Stimulated activated effector memory CD8-positive, alpha-beta T cell treated with anti-CD3 and anti-CD28 coated beads, Interleukin-12 subunit alpha, Interleukin-12 subunit beta, amount 100 ng/mL, for 72 hours (primary cell): ENCODE measurements around the gene RET.

Experiments used
- ATAC-seq: fragments of 150-1000 bp; cut with Tn5 transposase; 2 replicates; pipeline ENCODE4 v1.10.0; 2021
- DNase-seq, 2 donors: peaks; one replicate each; pipeline ENCODE4 v3.0.0; 2021 to 2022; ENCODE audit warnings: low spot score in 2 of 2
- H3K27ac Mint-ChIP-seq: one replicate; pipeline ENCODE4 v1.8.0; 2022; ENCODE audit warnings: mild to moderate bottlenecking, mixed read lengths
- H3K36me3 Mint-ChIP-seq: one replicate; pipeline ENCODE4 v1.8.0; 2022; ENCODE audit warnings: mild to moderate bottlenecking, mixed read lengths
- H3K4me1 Mint-ChIP-seq: one replicate; pipeline ENCODE4 v1.8.0; 2022; ENCODE audit warnings: mixed read lengths
- H3K4me3 Mint-ChIP-seq: one replicate; pipeline ENCODE4 v1.8.0; 2022; ENCODE audit warnings: mild to moderate bottlenecking, mixed read lengths
- H3K9me3 Mint-ChIP-seq: one replicate; pipeline ENCODE4 v1.8.0; 2022; ENCODE audit warnings: mixed read lengths

Gene RET

DNA sequence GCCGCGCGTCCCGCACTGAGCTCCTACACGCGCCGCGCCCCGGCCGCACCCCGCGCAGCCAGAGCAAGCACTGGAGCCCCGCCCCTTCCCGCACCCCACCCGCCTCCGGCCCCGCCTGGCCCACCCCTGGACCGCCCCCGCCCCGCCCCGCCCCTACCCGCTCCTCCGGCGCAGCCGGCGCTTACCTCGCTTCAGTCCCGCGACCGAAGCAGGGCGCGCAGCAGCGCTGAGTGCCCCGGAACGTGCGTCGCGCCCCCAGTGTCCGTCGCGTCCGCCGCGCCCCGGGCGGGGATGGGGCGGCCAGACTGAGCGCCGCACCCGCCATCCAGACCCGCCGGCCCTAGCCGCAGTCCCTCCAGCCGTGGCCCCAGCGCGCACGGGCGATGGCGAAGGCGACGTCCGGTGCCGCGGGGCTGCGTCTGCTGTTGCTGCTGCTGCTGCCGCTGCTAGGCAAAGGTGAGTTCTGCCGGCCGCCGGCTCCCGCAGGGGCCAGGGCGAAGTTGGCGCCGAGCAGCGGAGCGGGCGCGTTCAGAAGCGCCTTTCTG is at the start of gene RET:
Gene RET, plus strand, starts transcription at position 194 of the 545 bp plus-strand sequence. Its CDS starts 190 bp downstream, at position 384.
- peak in 1 of 2 donors; percentile 54 for DNase-seq

DNA sequence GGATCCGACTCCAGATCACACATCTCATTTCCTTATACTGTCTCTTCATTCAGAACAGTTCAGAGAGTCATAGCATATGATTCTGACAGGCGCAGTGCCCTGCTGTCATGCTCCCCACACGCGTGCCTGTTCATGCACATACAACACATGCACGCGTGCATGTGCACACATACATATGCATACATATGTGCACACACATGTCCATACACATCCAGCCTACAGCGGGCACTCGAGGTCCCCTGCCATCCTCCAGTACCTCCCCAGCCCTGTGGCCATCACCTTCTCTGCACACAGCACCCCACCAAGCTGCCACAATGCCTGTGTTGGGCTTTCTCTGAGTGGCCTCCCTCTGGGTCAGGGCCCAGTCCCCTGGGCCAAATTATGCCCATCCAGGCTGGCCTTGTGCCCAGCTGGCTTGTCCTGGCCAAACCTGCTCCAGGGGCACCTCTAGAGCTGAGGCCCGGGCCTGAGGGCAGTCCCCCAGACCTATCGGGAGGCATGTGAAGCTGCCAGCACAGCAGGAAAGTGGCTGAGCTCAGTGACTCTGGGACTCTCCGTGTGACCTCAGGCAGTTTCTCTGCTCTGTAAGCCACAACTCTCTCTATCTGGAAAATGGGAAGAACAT is 49.4 kb upstream of the RET start:
- H3K9me3 Mint-ChIP-seq: peaks cover 2% of the 10 kb centered on the region
- no peak overlapping the region for H3K4me3 Mint-ChIP-seq
- DNase-seq: no peak
- no peaks in the 10 kb centered on the region for H3K4me1 Mint-ChIP-seq
- no peak for ATAC-seq
- H3K27ac Mint-ChIP-seq: no peak overlapping the region
- H3K36me3 Mint-ChIP-seq: no peaks in the 10 kb centered on the region

More for the DNA sequence above, at the start of gene RET:
- Mint-ChIP-seq H3K36me3 (no peaks in the 10 kb centered on the region), H3K27ac (no peak within 1 kb of the TSS), H3K4me1 (peaks cover 8% of the 10 kb centered on the region), H3K4me3 (peak within 1 kb of the TSS; percentile 49), H3K9me3 (no peaks in the 10 kb centered on the region)
- ATAC-seq: peak; percentile 36

DNA sequence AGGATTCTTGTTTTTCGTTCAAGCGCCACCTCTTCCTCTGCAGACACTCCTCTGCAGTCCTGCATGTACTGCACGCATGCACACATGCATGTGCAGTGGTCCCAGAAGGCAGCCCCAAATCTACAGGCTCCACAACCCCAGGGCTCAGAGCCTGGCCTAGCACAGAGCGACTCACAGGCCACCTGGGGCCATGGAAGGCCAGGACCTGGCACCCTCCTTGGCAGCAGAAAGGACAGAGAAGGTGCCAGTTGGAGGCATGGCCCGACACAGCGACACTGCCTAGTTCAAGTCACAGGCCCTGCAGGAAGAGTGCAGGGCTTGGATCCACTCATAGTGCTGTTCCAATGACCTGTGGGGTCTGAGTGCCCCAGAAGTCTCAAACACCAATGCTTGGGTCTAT is 48.7 kb upstream of the RET start:
- Mint-ChIP-seq H3K4me1 (no peaks in the 10 kb centered on the region), H3K9me3 (peaks cover 6% of the 10 kb centered on the region), H3K27ac (no peak overlapping the region), H3K36me3 (no peaks in the 10 kb centered on the region), H3K4me3 (no peak overlapping the region)
- no peak for ATAC-seq
- DNase-seq: no peak

DNA sequence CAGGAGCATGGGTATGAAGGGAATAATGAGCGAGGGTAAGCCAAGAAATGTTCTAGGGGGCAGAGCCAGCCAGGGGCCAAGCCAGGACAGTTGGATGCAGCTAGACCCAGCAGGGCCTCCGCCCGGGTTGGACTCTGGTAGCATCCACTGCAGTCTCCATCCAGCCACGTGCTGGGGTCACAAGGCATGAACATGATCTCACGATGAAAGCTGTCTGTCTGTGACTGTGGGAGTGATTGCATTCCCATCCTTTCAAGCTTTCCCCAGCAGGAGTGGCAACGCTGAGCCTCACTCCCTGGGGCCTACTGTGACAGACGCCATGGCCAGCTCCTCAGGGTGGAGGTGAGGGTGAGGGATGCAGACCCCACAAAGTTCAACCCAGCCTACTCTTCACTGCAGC is 47.8 kb upstream of the RET start:
- Mint-ChIP-seq H3K36me3 (no peaks in the 10 kb centered on the region), H3K4me1 (no peaks in the 10 kb centered on the region), H3K27ac (no peak overlapping the region), H3K4me3 (no peak overlapping the region), H3K9me3 (peaks cover 6% of the 10 kb centered on the region)
- DNase-seq: no peak
- no peak for ATAC-seq

DNA sequence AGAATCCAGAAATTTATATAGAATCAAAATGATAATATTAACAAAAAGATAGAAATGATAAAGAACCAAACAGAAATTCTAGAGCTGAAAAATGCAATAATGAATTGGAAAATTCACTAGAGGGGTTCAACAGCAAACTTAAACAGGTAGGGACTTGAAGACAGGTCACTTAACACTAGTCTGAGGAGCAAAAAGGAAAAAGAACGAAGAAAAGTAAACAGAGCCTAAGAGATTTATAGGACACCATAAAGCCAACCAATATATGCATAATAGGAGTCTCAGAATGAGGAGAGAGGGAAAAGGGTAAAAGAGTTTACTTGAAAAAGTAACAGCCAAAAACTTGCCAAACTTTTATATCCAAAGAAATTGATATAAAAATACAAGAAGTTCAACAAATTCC is 44.3 kb upstream of the RET start:
- no peaks in the 10 kb centered on the region for H3K4me1 Mint-ChIP-seq
- H3K36me3 Mint-ChIP-seq: no peaks in the 10 kb centered on the region
- H3K4me3 Mint-ChIP-seq: no peak overlapping the region
- DNase-seq: no peak
- peaks cover 6% of the 10 kb centered on the region for H3K9me3 Mint-ChIP-seq
- H3K27ac Mint-ChIP-seq: no peak overlapping the region
- no peak for ATAC-seq

DNA sequence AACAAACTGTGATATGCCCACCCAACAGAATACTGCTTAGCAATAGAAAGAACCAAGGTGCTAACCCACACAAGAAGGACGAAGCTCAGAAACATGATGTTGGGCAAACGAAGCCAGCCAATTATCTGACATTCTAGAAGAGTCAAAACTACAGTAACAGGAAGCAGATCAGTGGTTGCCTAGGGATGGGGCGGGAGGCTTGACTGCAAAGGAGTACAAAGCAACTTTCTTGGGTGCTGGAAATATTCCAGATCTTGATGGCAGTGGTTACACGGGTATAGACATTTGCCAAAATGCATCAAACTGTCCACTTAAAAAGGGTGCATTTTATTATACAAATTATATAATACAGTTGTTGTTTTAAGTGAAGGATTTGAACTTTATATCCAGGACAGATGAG is 41.1 kb upstream of the RET start:
- H3K36me3 Mint-ChIP-seq: no peaks in the 10 kb centered on the region
- H3K4me3 Mint-ChIP-seq: no peak overlapping the region
- no peak for DNase-seq
- no peaks in the 10 kb centered on the region for H3K4me1 Mint-ChIP-seq
- peaks cover 6% of the 10 kb centered on the region for H3K9me3 Mint-ChIP-seq
- H3K27ac Mint-ChIP-seq: no peak overlapping the region
- no peak for ATAC-seq

DNA sequence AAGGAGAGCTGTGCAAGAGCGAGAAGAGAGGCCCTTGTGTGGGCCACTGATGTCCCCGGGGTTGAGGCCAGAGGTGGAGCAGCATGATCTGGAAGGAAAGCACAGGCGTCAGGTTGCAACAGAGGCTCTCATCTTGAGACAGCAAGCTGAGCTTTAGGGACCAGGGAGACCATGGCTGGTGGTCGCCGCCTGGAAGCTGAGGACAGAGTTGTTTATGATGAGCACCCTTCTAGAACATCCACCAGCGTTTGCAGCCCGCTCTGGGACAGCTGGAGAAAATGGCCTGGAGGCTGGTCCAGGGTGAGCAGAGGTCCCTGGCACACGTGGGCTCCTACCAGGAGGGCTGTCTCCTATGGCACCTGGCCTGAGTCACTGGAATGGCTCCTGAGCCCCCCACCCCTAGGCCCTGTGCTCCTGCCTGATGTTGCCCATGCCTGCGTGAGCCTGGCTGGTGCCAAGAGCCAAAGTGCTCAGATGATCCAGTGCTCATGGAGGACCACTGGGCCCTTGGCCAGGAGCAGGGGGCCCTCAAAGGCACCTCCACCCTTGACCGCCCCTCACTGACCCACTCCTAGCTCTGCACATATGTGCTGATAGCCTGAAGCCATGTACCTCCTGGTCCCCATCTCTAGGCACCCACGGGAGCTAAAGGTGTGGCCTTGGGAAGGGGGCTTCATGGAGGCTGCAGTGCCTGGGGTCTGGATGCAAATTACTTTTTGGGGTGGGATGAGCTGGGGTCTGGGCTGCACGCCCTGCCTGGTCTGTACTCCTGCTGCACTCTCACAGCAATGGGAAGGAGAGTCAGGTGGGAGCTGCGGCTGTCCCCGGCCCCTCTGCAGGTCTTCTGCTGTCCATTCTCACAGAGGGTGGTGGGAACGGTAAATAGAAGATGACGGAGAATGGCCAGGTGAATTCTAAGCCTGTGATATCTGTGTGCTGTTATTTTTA is 40.1 kb upstream of the RET start:
- Mint-ChIP-seq H3K36me3 (no peaks in the 10 kb centered on the region), H3K4me3 (no peak overlapping the region), H3K4me1 (no peaks in the 10 kb centered on the region), H3K9me3 (peaks cover 6% of the 10 kb centered on the region), H3K27ac (no peak overlapping the region)
- DNase-seq (no peak), ATAC-seq (no peak)

DNA sequence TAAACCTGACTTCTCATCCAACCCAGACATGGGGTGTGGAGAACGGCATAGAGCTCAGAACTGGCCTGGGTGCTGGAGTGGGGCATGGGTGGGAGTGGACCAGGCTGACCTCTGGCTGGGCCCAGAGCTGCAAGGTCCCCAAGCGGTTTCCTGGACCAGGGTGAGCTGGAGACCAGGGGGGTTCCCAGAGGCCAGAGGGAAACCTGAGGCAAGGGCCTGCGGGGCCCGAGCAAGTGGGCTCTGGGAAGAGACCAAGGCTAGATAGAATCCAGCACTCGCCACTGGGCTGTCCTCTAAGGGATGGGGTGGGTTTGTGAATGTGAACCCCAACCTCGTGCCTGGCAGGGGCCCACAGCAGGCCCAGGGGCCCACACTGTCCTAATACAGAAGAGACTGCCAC is 39.4 kb upstream of the RET start:
- Mint-ChIP-seq H3K27ac (no peak overlapping the region), H3K4me1 (no peaks in the 10 kb centered on the region), H3K36me3 (no peaks in the 10 kb centered on the region), H3K9me3 (peaks cover 4% of the 10 kb centered on the region), H3K4me3 (no peak overlapping the region)
- DNase-seq (no peak), ATAC-seq (no peak)

DNA sequence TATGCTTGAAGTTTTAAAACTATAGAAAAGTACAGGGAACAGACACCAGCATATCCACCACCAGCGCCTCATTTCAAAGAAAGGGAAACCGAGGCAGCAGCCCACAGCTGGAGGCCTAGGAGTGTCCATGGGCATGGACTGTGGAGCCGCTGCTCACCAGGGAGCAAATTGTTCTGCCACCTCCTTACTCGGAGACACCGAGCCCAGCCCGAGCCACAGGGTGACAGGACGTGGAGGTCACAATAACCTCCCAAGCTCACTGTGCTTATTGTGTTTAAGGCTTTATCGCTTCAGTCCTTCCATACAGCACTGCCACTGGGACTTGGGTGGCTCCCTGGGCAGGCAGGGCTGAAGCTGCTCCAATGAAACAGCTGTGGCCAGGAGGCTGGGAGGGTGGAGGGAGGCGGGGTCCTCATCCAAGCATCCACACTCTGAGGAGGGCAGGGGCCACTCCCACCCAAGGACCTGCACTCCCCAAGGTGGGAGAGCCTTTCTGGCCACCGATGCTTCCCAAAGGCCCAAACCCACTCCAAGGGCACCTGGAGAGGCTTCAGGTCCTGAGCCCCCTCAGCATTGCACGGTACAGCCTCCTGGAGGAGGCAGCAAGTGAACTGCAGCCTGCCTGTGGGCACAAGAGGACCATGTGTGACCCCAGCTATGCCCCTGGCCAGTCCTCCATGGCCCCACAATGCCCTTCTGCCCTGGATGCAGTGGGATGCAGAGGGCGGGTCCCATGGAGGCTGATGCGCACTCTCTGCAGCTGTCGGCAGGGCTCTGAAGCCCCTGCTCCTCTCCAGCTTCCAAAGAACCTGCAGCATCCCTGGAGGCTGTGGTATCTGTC is 38.7 kb upstream of the RET start:
- no peaks in the 10 kb centered on the region for H3K4me1 Mint-ChIP-seq
- H3K27ac Mint-ChIP-seq: no peak overlapping the region
- no peak overlapping the region for H3K4me3 Mint-ChIP-seq
- no peaks in the 10 kb centered on the region for H3K36me3 Mint-ChIP-seq
- H3K9me3 Mint-ChIP-seq: no peaks in the 10 kb centered on the region
- ATAC-seq (no peak), DNase-seq (peak in 1 of 2 donors; percentile 33)

DNA sequence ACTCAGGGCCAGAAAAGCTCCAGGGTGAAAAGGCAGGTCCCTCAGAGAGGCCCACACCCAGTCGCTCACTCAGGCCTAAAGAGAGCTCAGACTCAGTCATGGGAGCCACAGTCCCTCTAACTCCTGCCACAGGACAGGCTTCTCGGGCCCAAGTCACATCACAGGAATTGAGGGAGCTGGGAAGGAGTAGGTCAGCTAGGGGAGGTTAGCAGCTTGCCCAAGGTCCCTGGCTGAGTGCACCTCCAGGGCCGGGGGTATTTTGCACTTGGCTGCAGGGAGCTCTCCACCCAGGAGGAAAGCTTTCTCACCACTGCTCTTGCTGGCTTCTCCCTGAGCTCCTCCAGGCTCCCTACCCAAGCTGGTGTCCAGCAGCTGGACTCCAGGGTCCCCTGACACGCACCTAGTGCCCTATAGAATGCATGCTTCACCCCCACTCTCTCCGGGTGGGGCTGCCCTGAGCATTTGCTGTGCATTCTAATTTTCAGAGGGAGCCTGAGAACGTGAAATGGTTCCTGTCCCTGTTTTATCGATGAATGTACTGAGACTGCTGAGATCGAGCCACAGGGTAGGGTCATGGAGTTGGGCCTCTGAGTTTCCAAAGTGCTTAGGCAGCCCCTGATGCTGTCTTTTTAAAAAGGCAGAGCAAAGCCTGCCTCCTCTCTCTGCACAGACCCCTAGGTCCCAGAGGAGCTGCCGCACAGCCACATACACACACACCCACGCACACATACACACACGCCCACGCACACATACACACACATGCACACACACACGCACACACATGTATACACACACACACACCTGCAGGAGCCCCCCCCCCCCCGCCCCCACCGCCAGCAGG is 37.9 kb upstream of the RET start:
- Mint-ChIP-seq H3K4me3 (no peak overlapping the region), H3K36me3 (no peaks in the 10 kb centered on the region), H3K4me1 (no peaks in the 10 kb centered on the region), H3K27ac (no peak overlapping the region), H3K9me3 (no peaks in the 10 kb centered on the region)
- DNase-seq (no peak), ATAC-seq (no peak)

DNA sequence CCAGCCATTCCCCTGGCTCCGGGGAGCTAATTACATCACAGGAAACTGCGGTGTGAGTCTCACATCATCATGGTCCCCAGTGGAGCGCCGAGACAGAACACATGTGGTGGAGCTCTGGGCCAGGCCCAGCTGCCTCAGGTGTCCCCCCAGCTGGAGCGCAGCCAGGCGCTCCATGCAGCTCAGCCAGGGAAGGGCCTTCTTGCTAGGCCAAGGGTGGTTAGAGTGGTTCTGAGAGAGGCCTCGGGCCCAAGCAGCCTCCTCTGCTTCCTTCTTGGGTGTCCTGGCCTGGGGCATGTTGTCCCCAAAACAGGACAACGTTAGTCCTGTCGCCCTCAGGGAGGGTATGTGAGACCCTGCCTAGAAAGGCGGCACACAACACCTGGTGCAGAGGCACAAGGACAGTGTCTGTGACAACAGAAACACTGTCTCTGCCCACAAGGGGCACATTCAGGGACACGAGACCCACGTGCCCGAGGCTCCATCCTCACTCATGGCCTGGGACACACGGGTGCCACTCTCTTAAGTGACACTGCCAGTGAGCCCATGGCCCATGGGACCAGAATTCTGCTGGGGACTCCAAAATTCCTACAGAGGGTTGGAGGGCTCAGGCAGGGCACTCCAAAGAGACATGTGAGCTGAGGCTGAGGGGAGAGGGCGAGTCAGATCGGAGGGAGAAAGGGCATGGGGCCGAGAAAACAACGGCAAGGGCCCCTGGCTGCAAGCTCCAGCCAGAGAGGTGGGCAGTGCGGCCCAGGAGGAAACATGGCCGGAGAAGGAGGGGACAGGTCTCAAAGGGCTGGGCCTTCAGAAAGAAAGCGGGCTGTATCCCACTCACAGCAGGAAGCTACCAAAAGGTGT is 37.0 kb upstream of the RET start:
- Mint-ChIP-seq H3K9me3 (no peaks in the 10 kb centered on the region), H3K4me3 (no peak overlapping the region), H3K36me3 (no peaks in the 10 kb centered on the region), H3K27ac (no peak overlapping the region), H3K4me1 (no peaks in the 10 kb centered on the region)
- DNase-seq: no peak
- ATAC-seq: no peak

DNA sequence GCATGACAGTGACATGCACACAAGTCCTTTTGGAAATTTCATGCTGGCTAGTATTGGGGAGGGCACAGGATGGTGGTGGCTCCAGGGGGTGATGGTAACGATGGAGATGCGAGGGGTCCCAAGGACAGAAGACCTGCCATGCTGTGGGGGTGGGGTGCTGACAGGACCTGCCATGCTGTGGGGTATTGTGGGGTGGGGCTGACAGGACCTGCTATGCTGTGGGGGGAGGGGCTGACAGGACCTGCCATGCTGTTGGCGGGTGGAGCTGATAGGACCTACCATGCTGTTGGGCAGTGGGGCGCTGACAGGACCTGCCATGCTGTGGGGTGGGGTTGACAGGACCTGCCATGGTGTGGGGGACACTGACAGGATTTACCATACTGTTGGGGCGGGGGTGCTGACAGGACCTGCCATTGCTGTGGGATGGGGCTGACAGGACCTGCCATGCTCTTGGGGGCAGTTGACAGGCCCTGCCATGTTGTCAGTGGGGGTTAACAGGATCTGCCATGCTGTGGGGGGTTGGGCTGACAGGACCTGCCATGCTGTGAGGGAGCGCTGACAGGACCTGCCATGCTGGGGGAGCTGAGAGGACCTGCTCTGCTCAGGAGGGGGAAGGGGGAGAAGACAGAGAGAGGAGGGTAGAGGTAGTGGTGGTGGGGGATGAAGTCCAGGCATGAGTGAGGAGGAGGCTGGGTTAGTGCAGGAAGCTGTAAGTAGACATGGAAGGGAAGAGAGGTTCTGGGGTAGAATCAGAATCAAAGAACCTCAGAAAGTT is 36.2 kb upstream of the RET start:
- H3K4me3 Mint-ChIP-seq: no peak overlapping the region
- no peak overlapping the region for H3K27ac Mint-ChIP-seq
- no peaks in the 10 kb centered on the region for H3K9me3 Mint-ChIP-seq
- DNase-seq: no peak
- no peaks in the 10 kb centered on the region for H3K4me1 Mint-ChIP-seq
- ATAC-seq: no peak
- no peaks in the 10 kb centered on the region for H3K36me3 Mint-ChIP-seq
